ENCODE measurements around the gene DGUOK.

The DGUOK gene

DNA sequence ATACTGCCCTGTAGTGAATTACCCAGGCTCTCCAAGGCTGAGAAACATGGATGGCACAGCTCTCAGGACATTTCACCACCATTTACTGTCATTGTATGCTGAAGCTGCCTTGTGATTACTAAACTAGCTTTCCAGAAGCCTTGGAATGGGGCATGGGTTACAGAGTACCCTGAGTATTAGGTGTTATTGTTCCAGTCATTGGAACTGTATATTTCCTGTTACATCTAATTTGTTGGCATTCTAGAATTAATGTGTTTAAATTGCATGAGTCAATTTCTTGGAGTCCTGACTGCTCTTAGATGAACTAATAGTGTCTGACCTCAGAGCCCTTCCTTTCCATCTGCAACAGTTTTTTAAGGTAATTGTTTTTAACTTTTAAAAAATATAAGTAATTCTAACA lies 9.0 kb downstream of the DGUOK start:
- no peak overlapping the region for H3K9ac ChIP-seq (ENCODE audit: low read length)
- no peak overlapping the region for H4K91ac ChIP-seq (ENCODE audit: low read length)
- H2AFZ ChIP-seq (ENCODE audit: low read depth, low read length): no peak overlapping the region
- no peak overlapping the region for H2BK12ac ChIP-seq (ENCODE audit: low read length in 2 of 2)
- no peak overlapping the region for H3K4me3 ChIP-seq (ENCODE audit: insufficient read depth in 1 of 2, low read depth in 1 of 2, low read length in 2 of 2)
- no peaks in the 10 kb centered on the region for H3K9me3 ChIP-seq (ENCODE audit: control insufficient read depth, low read length)
- no peak overlapping the region for H4K8ac ChIP-seq (ENCODE audit: low read length)
- H3K4me1 ChIP-seq (ENCODE audit: control insufficient read depth, insufficient read depth, low read depth, low read length): peaks cover 9% of the 10 kb centered on the region
- H3K23ac ChIP-seq (ENCODE audit: low read length in 2 of 2): no peak overlapping the region
- no peak overlapping the region for H3K18ac ChIP-seq (ENCODE audit: low read depth in 1 of 2, low read length in 2 of 2)
- H3K4me2 ChIP-seq (ENCODE audit: low read length, poor library complexity, severe bottlenecking): no peak overlapping the region
- H3K27ac ChIP-seq (ENCODE audit: low read length, poor library complexity, severe bottlenecking): no peak overlapping the region
- DNase-seq: no peak
- H2BK5ac ChIP-seq (ENCODE audit: low read depth, low read length, poor library complexity, severe bottlenecking): no peak overlapping the region
- no peak overlapping the region for H2BK15ac ChIP-seq (ENCODE audit: low read depth, poor library complexity, severe bottlenecking)
- H2BK120ac ChIP-seq (ENCODE audit: low read depth, low read length): no peak overlapping the region
- H3K14ac ChIP-seq (ENCODE audit: low read length in 2 of 2): no peak overlapping the region
- peaks cover 11 to 43% of the 10 kb centered on the region in 2 experiments for H3K36me3 ChIP-seq (ENCODE audit: control insufficient read depth in 1 of 2, insufficient read depth in 2 of 2, low read depth in 1 of 2, low read length in 2 of 2)
- H3K27me3 ChIP-seq (ENCODE audit: control insufficient read depth in 1 of 2, insufficient read depth in 1 of 2, low read length in 2 of 2): no peaks in the 10 kb centered on the region
- H3K4ac ChIP-seq (ENCODE audit: low read depth in 1 of 2, low read length in 2 of 2): no peak overlapping the region
- H2AK5ac ChIP-seq (ENCODE audit: low read length, severe bottlenecking): no peak overlapping the region
- H3K79me1 ChIP-seq (replicated peaks; ENCODE audit: low read length, poor library complexity, severe bottlenecking): peaks cover 3% of the 10 kb centered on the region

DNA sequence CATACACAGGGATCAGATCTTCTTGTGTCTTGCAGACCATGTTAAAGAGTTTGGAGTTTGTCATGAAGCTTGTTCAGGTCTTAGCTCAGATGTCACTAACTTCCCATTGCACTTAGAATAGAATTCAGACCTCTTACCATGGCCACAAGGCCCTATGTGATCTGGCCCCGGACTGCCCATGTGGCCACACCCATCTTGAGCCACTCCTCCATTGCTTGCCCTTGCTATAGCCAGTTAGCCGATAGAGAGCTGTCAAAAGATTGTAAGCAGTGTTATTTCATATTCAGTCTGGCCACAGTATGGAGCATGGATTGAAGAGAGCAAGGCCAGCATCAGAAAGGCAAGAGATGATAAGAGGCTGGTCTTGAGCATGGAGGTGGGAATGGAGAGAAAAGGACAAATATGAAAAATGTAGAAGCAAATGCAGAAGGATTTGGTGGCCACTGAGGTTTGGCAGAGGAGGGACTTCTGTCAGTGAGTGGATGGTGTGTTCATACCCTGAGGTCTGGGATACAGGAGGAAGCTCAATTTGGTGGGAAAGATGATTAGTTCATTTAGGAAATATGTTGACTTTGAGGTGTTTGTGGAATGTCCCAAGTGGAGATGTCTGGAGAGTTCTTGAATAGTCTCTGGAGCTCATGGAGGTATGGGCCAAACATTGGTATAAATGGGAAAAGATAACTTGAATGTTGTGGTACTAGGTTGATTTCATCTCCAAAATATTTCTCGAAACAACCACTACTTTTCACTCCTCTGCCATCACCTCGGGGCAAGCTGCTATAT lies 10.6 kb downstream of the DGUOK start:
- H3K9me3 ChIP-seq (ENCODE audit: control insufficient read depth, low read length): no peaks in the 10 kb centered on the region
- H4K91ac ChIP-seq (ENCODE audit: low read length): no peak overlapping the region
- no peaks in the 10 kb centered on the region for H3K27me3 ChIP-seq (ENCODE audit: control insufficient read depth in 1 of 2, insufficient read depth in 1 of 2, low read length in 2 of 2)
- peaks cover 8 to 50% of the 10 kb centered on the region in 2 experiments for H3K36me3 ChIP-seq (ENCODE audit: control insufficient read depth in 1 of 2, insufficient read depth in 2 of 2, low read depth in 1 of 2, low read length in 2 of 2)
- H2AK5ac ChIP-seq (ENCODE audit: low read length, severe bottlenecking): no peak overlapping the region
- H3K27ac ChIP-seq (ENCODE audit: low read length, poor library complexity, severe bottlenecking): no peak overlapping the region
- no peak overlapping the region for H2BK5ac ChIP-seq (ENCODE audit: low read depth, low read length, poor library complexity, severe bottlenecking)
- H3K4me3 ChIP-seq (ENCODE audit: insufficient read depth in 1 of 2, low read depth in 1 of 2, low read length in 2 of 2): no peak overlapping the region
- H3K9ac ChIP-seq (ENCODE audit: low read length): no peak overlapping the region
- H3K4me1 ChIP-seq (ENCODE audit: control insufficient read depth, insufficient read depth, low read depth, low read length): peaks cover 7% of the 10 kb centered on the region
- H2BK12ac ChIP-seq (ENCODE audit: low read length in 2 of 2): no peak overlapping the region
- H4K8ac ChIP-seq (ENCODE audit: low read length): no peak overlapping the region
- 99% methylated on average over 2 of the region's 4 CpGs for WGBS
- no peak overlapping the region for H2BK15ac ChIP-seq (ENCODE audit: low read depth, poor library complexity, severe bottlenecking)
- H2AFZ ChIP-seq (ENCODE audit: low read depth, low read length): no peak overlapping the region
- no peak overlapping the region for H3K4me2 ChIP-seq (ENCODE audit: low read length, poor library complexity, severe bottlenecking)
- DNase-seq: no peak
- H3K14ac ChIP-seq (ENCODE audit: low read length in 2 of 2): no peak overlapping the region
- H3K23ac ChIP-seq (ENCODE audit: low read length in 2 of 2): no peak overlapping the region
- H3K79me1 ChIP-seq (replicated peaks; ENCODE audit: low read length, poor library complexity, severe bottlenecking): peaks cover 6% of the 10 kb centered on the region
- no peak overlapping the region for H3K18ac ChIP-seq (ENCODE audit: low read depth in 1 of 2, low read length in 2 of 2)
- no peak overlapping the region for H2BK120ac ChIP-seq (ENCODE audit: low read depth, low read length)
- H3K4ac ChIP-seq (ENCODE audit: low read depth in 1 of 2, low read length in 2 of 2): no peak overlapping the region

- no peak overlapping the region for H3K18ac ChIP-seq (ENCODE audit: low read depth in 1 of 2, low read length in 2 of 2)
- H4K91ac ChIP-seq (ENCODE audit: low read length): no peak overlapping the region
These were observed 11.2 kb downstream of the DGUOK start for GRCh38 chr2:73937899-73938298.

GRCh38 chr2:73938718-73939352 lies 12.2 kb downstream of the DGUOK start:
- DNase-seq: peak; percentile 37
- no peak overlapping the region for H2BK12ac ChIP-seq (ENCODE audit: low read length in 2 of 2)
- no peak overlapping the region for H2AFZ ChIP-seq (ENCODE audit: low read depth, low read length)
- peak overlapping the region; percentile 35 for H3K27ac ChIP-seq (ENCODE audit: low read length, poor library complexity, severe bottlenecking)
- no peak overlapping the region for H3K23ac ChIP-seq (ENCODE audit: low read length in 2 of 2)
- no peaks in the 10 kb centered on the region for H3K9me3 ChIP-seq (ENCODE audit: control insufficient read depth, low read length)
- H3K9ac ChIP-seq (ENCODE audit: low read length): peak overlapping the region; percentile 7
- H3K4me1 ChIP-seq (ENCODE audit: control insufficient read depth, insufficient read depth, low read depth, low read length): peaks cover 7% of the 10 kb centered on the region
- peaks cover 11 to 49% of the 10 kb centered on the region in 2 experiments for H3K36me3 ChIP-seq (ENCODE audit: control insufficient read depth in 1 of 2, insufficient read depth in 2 of 2, low read depth in 1 of 2, low read length in 2 of 2)
- H2BK5ac ChIP-seq (ENCODE audit: low read depth, low read length, poor library complexity, severe bottlenecking): no peak overlapping the region
- peaks cover 7% of the 10 kb centered on the region for H3K79me1 ChIP-seq (replicated peaks; ENCODE audit: low read length, poor library complexity, severe bottlenecking)
- H4K91ac ChIP-seq (ENCODE audit: low read length): no peak overlapping the region
- no peak overlapping the region for H2BK15ac ChIP-seq (ENCODE audit: low read depth, poor library complexity, severe bottlenecking)
- H4K8ac ChIP-seq (ENCODE audit: low read length): no peak overlapping the region
- H3K4me2 ChIP-seq (ENCODE audit: low read length, poor library complexity, severe bottlenecking): no peak overlapping the region
- no peaks in the 10 kb centered on the region for H3K27me3 ChIP-seq (ENCODE audit: control insufficient read depth in 1 of 2, insufficient read depth in 1 of 2, low read length in 2 of 2)
- H3K4ac ChIP-seq (ENCODE audit: low read depth in 1 of 2, low read length in 2 of 2): peak overlapping the region in 1 of 2 experiments; percentile 13
- no peak overlapping the region for H2AK5ac ChIP-seq (ENCODE audit: low read length, severe bottlenecking)
- H3K18ac ChIP-seq (ENCODE audit: low read depth in 1 of 2, low read length in 2 of 2): no peak overlapping the region
- WGBS: 94% methylated on average over 5 of the region's 5 CpGs
- H3K14ac ChIP-seq (ENCODE audit: low read length in 2 of 2): no peak overlapping the region
- H3K4me3 ChIP-seq (ENCODE audit: insufficient read depth in 1 of 2, low read depth in 1 of 2, low read length in 2 of 2): no peak overlapping the region
- H2BK120ac ChIP-seq (ENCODE audit: low read depth, low read length): no peak overlapping the region

More at GRCh38 chr2:73937899-73938298, 11.2 kb downstream of the DGUOK start:
- Histone ChIP-seq H2AK5ac (ENCODE audit: low read length, severe bottlenecking) (no peak overlapping the region), H3K36me3 (ENCODE audit: control insufficient read depth in 1 of 2, insufficient read depth in 2 of 2, low read depth in 1 of 2, low read length in 2 of 2) (peaks cover 8 to 49% of the 10 kb centered on the region in 2 experiments), H3K4me1 (ENCODE audit: control insufficient read depth, insufficient read depth, low read depth, low read length) (peaks cover 7% of the 10 kb centered on the region), H3K27ac (ENCODE audit: low read length, poor library complexity, severe bottlenecking) (no peak overlapping the region), H3K23ac (ENCODE audit: low read length in 2 of 2) (no peak overlapping the region), H3K27me3 (ENCODE audit: control insufficient read depth in 1 of 2, insufficient read depth in 1 of 2, low read length in 2 of 2) (no peaks in the 10 kb centered on the region), H2BK15ac (ENCODE audit: low read depth, poor library complexity, severe bottlenecking) (no peak overlapping the region), H3K79me1 (replicated peaks; ENCODE audit: low read length, poor library complexity, severe bottlenecking) (peaks cover 6% of the 10 kb centered on the region), H4K8ac (ENCODE audit: low read length) (no peak overlapping the region), H2BK5ac (ENCODE audit: low read depth, low read length, poor library complexity, severe bottlenecking) (no peak overlapping the region), H3K9ac (ENCODE audit: low read length) (no peak overlapping the region), H3K4me3 (ENCODE audit: insufficient read depth in 1 of 2, low read depth in 1 of 2, low read length in 2 of 2) (no peak overlapping the region), H3K4me2 (ENCODE audit: low read length, poor library complexity, severe bottlenecking) (no peak overlapping the region), H2BK120ac (ENCODE audit: low read depth, low read length) (no peak overlapping the region), H2BK12ac (ENCODE audit: low read length in 2 of 2) (no peak overlapping the region), H3K14ac (ENCODE audit: low read length in 2 of 2) (no peak overlapping the region), H3K9me3 (ENCODE audit: control insufficient read depth, low read length) (no peaks in the 10 kb centered on the region), H3K4ac (ENCODE audit: low read depth in 1 of 2, low read length in 2 of 2) (no peak overlapping the region), H2AFZ (ENCODE audit: low read depth, low read length) (no peak overlapping the region)
- DNase-seq: no peak

Data from mesenchymal stem cell (in vitro differentiated cells and primary cell).